Activated effector memory CD4-positive, alpha-beta T cell treated with Interleukin-2 at 50 U/mL for 16 hours (primary cell): ENCODE data around the gene HSDL2.
"Not testable (repeated sequence)": the region's sequence is repeated elsewhere in the genome, so short reads cannot be mapped to it uniquely, and the experiment has no call there.

Source experiments
- DNase-seq: peaks from one replicate; pipeline ENCODE4 v3.0.0-alpha.2; 2020

HSDL2 gene

DNA sequence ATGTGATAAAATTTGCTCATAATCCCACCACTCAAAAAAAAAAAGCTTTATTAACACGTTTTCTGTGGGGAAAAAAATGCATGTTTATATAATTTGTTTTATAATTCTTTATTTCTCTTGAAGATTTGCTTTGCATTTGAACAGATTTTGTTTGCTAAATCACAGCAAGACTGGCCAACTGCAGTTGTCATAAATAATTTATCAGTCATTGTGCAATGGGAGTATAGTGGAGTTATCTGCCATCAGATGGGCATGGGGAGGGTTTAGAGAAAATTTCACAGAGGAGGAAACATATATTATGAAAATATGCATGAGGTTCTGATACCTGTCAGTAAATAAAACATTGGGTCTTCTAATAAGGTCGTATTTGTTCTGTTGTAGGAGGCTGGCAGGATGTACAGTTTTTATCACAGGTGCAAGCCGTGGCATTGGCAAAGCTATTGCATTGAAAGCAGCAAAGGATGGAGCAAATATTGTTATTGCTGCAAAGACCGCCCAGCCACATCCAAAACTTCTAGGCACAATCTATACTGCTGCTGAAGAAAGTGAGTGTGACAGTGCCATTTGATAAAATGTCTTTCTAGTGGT, 23.8 kb downstream of the HSDL2 start:
- DNase-seq: no peak

DNA sequence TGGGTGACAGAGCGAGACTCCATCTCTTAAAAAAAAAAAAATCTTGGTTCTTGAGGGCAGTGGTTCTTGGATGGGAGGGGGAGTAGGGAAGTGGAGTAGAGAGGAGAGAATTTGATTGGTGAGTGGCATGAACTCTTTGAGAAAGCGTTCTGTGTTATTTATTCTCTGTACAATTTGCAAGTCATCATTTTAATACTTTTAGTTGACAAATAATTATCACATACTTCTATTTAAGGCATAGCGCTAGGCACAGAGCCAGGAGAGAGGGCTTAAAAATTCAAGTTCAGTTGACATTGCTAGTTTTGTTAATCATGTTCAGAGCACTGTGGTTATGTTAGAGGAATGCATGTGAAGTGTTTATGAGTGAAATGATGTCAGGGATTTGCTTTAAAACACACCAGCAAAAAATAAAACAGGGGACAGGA, 24.6 kb downstream of the HSDL2 start:
- DNase-seq: no peak

DNA sequence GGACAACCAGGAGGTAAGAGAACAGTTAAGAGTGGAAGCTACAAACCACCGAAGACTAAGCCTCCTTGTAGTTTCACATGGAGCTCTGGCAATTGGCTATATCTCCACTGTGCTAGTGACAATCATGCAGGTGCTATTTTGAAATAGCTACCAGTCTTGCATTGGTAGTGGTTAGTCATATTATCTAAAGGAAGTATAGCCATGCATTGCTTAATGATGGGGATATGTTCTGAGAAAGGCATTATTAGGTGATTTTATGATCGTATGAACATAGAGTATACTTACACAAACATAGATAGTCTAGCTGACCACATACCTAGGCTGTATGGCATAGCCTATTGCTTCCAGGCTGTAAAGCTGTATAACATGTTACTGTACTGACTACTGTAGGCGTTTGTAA, 28.4 kb downstream of the HSDL2 start:
- DNase-seq: no peak

DNA sequence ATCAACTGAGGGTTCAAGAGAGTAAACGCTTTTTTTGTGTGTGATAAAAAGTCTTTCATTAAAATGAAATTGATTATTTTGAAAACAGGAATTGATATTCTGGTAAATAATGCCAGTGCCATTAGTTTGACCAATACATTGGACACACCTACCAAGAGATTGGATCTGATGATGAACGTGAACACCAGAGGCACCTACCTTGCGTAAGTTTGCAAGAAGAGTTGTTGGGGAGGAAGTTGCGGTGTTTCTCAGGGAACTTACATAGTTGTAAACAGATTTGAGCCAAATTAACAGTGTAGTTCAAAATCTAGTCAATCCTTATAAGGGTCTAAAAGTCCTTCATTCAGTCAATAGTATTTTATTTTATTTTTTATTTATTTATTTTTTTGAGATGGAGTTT, 28.9 kb downstream of the HSDL2 start:
- DNase-seq: no peak

DNA sequence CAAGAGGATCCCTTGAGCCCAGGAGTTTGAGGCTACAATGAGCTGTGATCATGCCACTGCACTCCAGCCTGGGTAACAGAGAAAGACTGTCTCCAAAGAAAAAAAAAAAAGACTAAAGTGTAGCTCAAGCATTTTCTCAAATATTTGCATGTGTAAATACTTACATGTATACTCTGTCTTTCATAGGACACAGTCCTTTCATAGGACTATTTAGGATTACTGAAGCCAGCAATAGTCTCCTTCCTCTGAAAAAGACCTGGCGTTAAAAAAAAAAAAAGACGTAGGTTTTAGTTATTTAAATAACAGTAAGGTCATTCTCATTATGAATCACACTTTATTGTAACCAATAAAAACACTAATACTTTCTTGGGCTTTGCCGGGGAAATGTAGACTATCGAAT, 29.9 kb downstream of the HSDL2 start:
- no peak for DNase-seq

DNA sequence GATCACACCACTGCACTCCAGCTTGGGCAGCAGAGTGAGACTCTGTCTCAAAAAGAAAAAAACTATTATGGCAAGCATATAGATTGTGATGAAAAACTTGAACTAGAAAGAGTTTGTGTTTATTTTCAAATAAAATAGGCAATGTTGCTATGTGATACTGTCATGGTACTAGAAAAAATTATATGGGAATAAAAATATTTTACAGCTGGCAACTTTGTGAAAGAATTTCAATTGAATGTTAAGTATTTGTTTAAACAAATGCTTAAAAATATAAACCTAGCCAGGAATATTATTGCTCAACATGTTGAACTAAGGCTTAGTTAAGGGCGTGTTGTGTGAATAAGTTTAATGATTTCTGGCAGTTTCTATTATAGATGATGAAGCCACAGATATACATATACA, 31.7 kb downstream of the HSDL2 start:
- no peak for DNase-seq

DNA sequence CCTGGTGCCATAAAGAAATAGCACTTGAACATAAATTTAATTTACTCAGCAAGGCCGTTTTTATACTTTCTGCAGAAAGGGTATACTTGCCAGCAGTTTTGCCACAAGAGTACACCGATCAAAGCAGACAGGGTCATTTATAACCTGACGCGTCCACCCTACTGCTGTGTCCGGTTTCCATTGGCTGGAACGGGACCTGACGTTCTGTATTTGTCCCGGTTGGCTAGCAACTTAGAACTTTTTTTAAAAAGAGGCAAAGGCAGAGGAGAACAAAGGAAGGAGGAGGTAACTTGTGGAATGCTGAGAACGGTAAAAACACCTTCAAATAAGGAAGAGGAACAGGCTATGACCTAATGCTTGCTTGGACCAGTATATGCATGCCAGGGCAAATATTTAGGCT, 33.8 kb downstream of the HSDL2 start:
- not testable (repeated sequence) for DNase-seq

DNA sequence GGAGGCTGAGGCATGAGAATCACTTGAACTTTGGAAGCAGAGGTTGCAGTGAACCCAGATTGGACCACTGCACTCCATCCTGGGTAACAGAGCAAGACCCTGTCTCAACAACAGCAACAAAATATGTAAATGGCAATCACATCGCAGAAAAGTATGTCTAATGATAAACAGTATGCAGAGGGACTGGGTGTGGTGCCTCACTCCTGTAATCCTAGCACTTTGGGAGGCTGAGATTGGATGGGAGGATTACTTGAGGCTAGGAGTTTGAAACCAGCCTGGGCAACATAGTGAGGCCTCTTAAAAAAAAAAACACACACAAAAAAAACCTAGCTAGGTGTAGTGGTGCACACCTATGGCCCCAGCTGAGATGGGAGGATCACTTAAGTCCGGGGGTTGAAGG, 40.3 kb downstream of the HSDL2 start:
- DNase-seq: no peak

DNA sequence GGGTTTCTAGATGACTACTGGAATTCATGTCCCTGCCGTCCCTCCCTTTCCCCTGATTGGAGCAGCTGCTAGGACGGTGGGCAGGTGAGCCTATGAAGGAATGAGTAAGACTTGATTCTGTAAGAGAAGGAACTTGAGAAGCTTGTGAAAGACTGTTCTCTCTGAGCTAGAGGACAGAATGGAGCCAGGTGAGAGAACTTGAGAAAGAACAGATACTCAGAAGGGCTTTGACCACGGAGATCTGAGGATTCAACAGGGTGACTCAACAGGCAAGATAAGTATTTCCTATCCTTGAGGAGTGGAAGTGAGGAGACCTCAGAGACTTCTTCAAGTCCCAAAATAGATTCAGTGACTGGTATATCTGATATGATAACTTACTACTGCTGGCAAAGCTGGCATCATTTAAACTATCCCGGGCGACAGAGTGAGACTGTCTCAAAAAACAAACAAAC, 41.9 kb downstream of the HSDL2 start:
- DNase-seq: no peak

DNA sequence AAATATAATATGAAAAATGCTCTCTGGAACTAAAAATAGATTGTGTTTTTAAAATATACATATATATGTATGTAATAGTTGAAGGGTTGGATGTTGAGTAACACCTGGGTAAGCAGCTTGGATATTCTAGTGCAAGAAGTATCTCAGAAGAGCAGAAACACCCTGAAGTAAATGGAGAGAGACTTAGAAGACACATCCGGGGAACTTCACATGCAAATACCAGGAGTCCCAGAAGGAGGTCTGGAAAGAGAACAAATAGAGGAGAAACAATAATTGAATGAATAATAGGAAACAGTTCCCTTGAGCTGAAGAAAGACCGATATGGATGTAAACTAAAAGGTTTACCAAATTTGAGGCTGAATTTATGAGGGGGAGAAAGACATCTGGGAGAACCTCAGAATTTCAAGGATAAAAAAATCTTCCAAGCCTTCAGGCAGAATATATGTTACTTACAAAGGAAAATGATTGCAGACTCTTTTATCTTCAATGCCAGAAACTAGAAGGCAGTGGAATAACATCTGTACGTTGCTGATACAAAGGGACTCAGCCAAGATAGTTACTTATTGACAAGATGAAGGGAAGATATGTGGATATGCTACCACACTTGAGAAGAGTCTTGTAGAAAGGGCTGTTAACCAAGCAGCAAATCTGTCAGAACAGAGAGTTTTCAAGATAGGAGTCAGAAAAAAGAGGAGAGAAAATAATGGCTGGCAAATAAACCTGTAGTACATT, 42.7 kb downstream of the HSDL2 start:
- DNase-seq: no peak

DNA sequence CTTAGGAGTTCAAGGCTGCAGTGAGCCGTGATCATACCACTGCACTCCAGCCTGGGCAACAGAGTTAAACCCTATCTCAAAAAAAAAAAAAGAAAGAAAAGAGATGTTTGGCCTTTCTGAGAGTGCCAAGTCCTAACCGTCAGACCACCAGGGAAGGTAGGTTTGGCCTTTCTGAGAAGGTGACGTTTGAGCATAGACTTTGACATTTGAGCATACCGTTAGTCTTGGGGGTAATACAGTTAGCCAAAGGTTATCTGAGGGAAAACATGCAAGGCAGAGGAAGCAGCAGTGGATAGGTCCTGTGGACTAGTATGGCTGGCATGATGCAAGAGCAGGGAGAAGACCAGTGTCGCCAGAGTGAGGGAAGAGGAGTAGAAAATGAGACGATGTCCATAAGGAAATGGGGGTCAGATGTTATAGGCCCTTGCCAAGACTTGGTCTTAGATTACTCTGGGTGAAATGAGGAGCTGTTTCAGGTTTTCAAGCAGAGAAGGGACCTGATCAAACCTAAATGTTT, 50.2 kb downstream of the HSDL2 start:
- no peak for DNase-seq

DNA sequence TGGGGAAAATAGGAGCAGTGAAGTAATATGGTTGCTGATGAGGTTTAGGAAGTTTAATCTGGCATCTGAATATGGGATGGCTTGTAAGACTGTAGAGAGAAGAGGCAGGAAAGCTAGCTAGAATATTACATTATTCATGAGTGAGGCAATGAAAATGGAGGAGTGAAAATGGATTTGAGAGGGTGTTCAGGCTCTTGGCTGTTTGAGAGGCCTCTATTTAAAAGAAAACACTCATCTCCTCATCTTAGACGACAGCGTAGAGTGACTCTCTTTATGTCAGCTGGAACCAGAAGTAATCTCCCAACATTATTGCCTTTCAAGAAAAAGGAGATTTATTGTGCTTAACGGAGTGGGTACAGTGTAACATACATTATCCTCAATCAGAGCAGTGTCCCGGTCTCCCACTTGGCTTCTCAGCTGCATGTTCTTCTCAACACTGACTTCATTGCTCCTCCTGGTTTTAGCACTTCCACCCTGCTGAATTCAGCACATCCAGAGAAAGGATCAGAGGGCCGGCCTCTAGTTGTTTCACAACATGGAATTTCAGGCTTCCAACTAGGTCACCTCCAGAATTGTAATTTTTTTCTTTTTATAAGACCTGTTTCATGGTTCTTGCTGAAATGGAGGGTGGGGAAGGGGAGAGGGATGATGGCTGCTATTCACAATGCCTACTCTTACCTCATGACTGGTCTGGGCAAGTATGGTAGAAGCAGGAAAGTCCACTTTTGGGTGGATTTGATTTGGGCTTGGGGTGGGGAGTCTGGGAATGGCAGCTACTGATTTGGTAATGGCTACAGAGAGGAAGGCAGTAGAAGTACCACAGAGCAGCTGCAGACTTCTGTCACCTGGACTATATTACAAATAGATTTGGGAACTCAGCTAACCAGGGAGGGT, 53.8 kb downstream of the HSDL2 start:
- no peak for DNase-seq

DNA sequence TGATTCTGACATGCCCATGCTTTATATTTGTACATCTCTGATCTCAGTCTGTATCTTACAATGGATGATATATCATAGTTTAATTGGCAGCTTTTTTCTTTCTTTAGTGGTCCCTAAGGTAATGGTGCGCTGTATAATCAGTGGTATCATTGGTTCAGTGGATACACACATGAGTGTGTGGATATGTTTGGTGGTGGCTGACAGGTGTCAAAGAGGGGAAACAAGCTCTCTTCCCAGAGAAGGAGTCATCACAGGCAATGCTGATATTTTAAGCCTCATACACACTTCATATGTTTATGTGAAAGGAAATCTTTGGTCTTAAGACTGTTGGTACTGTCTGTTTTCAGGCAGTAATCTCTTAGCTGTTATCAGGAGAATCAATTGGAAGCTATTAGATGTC, 54.6 kb downstream of the HSDL2 start:
- no peak for DNase-seq

DNA sequence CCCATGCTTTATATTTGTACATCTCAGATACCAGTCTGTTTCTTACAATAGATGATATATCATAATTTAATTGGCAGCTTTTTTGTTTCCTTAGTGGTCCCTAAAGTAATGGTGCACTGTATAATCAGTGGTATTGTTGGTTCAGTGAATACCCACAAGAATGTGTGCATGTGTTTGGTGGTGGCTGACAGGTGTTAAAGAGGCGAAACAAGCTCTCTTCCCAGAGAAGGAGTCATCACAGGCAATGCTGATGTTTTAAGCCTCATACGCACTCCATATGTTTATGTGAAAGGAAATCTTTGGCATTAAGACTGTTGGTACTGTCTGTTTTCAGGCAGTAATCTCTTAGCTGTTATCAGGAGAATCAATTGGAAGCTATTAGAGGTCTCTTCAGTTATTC, 57.5 kb downstream of the HSDL2 start:
- DNase-seq: no peak

DNA sequence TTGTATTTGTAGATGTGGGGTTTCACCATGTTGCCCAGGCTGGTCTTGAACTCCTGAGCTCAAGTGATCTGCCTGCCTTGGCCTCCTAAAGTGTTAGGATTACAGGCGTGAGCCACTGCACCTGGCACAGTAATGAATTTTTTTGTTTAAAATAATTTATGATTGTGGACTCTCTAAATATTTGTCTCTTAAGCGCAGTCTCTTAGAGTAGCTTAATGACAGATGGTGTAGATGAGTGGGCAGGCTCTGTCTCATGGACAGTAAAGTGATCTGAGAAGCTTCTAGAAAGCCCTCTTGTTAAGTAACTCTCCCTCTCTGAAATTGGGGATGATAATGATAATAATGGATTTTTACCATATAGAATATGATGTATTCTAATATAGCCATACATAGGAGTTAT, 59.3 kb downstream of the HSDL2 start:
- DNase-seq: no peak

DNA sequence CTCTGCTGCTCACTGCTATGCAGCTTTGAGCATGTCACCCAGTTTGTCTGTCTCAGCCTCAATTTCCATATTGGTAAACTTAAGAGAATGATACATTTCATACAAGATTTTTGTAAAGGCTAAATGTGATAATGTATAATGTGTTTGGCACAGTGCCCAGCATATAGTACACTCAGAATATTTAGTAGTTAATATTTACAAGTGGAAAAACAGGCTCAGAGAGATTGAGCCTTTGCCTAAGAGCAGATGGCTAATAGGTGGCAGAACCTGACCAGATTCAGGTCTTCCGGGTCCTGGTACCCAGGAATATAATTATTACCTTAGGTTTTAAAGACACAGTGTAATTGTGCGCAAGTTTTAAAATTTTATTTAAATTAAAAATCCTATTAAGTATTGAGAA, 59.9 kb downstream of the HSDL2 start:
- DNase-seq: no peak

DNA sequence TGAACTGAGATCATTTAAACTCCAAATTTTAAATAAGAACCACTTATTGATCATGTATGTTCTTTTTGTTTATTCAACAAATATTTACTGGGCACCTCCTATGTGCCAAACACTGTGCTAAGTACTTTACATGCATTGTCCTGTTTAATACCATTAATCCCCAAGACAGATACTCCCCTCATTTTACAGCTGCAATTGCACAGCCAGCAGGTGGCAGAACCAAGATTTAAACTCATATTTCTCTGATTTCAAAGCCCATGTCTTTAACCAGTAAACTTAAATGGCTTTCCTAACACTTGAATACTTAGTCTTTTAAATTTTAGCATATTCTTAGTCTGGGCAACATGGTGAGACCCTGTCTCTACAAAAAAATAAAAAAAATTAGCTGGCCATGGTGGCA, 63.3 kb downstream of the HSDL2 start:
- no peak for DNase-seq

DNA sequence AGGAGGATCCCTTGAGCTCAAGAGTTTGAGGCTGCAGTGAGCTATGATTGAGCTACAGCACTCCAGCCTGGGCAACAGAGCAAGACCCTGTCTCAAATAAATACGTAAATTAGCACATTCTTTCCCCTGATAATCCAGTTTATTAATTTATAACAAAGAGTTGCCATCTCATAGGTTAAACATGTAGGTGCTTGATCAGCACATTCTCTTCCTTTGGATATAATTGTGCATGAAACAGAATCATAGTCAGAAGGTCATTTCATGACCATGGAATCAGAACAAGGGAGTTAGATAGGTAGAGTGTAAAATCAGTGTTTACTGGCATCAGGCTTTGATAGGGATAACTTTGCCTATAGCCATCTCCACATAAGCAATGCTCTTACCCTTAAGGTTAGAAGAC, 63.7 kb downstream of the HSDL2 start:
- no peak for DNase-seq

DNA sequence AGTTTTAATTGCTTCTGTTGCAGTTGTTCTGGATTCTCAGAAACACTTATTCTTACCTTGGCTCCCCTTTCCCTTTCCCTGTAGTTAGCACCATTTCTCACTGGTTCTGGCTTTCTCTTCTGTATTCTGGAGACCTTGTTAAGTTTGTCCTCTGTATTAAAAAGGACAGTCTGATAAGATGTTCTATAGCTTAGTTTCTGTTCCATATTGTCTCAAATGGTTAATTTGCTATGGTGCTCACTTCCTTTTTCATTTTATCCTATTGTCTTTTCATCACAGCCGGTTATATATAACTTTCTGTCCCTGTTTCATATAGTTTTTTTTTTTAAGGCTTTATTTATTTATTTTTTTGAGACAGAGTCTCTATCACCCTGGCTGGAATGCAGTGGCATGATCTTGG, 65.3 kb downstream of the HSDL2 start:
- no peak for DNase-seq

DNA sequence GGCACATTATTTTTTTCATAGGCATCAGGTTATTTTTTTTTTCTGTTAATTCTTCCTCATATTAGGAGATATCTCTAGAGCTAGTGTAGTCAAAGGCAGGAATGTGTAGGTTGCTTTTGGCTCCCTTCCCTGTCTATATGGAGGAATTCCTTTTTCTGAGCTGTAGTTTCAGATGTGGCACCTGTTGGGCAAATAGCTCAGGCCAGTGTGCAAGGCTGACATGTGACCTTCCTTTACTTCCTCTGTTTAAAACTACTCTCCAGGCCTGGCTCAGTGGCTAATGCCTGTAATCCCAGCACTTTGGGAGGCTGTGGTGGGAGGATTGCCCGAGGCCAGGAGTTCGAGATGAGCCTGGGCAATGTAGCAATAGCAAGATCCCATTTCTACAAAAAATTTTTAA, 66.2 kb downstream of the HSDL2 start:
- no peak for DNase-seq

DNA sequence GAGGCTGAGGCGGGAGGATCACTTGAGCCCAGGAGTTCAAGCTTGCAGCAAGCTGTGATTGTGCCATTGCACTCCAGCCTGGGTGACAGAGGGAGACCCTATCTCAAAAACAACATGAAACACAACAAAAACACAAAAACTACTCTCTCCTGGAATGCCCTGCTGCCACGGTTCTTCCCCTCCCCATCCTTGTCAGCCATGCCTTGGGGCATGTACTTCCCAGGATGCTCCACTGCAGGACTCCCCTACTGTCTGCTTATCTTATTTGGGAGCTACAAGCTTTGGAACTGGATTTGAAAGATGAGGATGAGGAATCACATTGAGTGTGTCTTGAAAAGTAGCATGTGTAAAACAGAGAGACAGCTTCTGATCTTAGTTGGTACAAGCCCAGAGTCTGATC, 66.6 kb downstream of the HSDL2 start:
- DNase-seq: no peak

DNA sequence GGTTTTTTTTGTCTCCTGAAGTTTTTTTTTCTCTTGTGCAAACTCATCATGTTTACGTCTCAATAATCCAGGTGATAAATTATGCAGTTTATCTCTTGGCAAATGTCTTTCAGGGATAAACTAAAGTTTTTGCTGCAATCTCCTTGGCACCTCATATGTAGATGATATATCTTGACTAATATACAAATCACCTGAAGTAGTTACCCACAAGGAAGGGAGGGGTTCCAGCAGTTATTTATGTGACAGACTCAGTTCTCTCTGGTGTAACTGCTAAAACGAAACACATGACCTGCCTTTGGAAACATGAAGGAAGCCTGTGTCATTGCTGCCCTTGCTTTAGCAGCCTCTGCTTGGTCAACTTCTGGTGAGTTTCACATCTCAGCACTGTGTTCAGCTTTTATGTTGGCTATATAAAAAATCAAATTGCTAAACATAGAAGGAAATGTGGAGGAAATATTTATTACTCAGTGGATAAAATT, 67.4 kb downstream of the HSDL2 start:
- DNase-seq: no peak

DNA sequence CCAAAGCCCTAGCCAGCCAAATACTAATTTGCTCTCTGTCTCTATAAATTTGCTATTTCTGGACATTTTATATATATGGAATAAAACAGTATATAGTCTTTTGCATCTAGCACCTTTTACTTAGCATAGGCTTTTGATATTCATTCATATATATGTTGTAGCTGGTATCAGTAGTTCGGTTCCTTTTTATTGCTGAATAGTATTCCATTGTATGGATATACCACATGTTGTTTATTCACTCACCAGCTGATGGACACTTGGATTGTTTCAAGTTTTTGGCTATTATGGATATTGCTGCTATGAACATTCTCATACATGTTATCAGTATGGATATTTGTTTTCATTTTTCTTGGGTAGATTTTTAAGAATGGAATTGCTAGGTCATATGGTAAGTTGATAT, 82.9 kb downstream of the HSDL2 start:
- DNase-seq: no peak

DNA sequence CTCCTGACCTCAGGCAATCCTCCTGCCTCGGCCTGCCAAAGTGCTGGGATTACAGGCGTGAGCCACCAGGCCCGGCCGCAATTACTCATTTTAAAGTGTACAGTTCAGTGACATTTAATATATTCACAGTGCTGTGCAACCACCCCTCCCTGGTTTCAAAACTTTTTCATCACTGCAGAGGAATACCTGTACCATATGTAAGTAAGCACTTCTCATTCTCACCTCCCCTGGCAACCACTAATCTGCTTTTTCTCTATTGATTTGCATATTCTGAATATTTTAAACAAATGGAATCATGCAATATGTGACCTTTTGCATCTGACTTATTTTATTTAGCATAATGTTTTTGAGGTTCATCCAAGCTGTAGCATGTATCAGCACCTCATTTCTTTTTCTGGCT, 85.4 kb downstream of the HSDL2 start:
- no peak for DNase-seq
